Measurements from ENCODE around the gene CYTH4.
A peak's percentile ranks its signal among the peaks of the same experiment; 100 is the strongest.
"Not testable (repeated sequence)": the region's sequence is repeated elsewhere in the genome, so short reads cannot be mapped to it uniquely, and the experiment has no call there.

The CYTH4 gene

DNA sequence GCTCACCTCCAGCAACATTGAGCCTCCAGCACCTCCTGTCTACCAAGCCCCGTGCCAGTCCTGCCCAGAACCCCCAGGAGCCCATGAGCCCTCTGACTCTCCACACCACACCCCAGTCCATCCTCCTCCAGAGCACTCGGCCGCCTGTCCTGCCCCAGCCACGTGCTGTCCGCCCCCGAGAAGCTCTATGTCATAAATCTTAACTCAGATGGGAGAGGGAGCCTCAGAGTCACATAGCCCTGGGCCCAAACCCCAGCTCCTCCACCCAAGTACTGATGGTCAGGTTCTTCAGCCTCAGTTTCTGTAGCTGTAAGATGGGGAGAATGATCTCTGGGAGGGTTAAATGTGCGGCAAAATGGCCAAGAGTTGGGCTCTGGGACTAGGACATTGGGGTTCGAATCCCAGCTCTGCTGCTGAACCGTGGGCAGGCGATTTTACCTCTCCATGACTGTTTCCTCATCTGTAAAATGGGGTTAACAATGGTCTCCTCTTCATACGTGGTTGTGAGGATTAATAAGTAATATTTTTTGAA lies 27.8 kb downstream of the CYTH4 start:
- DNase-seq (ENCODE audit: low read depth) = no peak

DNA sequence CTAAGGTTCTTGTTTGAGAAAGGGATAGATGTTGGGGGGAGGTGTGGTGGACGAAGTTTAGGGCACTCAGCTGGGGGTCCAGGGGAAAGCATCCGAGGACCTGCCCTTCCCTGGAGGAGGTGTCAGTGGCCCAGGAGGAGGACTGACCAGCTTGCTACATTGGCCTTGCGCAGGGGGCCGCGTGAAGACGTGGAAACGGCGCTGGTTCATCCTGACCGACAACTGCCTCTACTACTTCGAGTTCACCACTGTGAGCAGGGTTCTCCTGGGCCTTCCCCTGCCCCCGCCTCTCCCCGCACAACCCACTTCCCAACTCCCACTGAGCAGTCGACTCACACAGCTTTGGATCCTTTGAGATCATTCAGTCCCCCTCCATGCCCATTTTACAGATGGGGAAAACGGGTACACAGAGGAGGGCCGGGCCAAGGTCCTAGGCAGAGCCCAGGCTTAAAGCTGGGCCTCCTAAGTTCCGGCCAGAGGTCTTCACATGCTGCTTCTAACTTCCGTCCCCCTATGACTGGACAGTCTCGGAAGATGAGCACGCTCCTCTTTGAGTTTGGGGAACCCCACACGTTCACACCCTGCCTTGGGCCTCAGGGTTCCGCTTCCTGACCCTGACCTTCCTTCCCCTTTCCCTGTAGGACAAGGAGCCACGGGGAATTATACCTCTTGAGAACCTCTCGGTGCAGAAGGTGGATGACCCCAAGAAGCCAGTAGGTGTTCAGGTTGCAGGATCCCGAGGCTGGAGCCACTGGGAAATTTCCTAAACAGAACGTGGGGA lies 28.7 kb downstream of the CYTH4 start:
- no peak for DNase-seq (ENCODE audit: low read depth)

GRCh38 chr22:37311761-37312312 lies 29.5 kb downstream of the CYTH4 start:
- no peak for DNase-seq (ENCODE audit: low read depth)

- no peak for DNase-seq (ENCODE audit: low read depth)
Measured at GRCh38 chr22:37312549-37313183, 30.4 kb downstream of the CYTH4 start.

GRCh38 chr22:37313376-37314314 lies 31.3 kb downstream of the CYTH4 start:
- no peak for DNase-seq (ENCODE audit: low read depth)

DNA sequence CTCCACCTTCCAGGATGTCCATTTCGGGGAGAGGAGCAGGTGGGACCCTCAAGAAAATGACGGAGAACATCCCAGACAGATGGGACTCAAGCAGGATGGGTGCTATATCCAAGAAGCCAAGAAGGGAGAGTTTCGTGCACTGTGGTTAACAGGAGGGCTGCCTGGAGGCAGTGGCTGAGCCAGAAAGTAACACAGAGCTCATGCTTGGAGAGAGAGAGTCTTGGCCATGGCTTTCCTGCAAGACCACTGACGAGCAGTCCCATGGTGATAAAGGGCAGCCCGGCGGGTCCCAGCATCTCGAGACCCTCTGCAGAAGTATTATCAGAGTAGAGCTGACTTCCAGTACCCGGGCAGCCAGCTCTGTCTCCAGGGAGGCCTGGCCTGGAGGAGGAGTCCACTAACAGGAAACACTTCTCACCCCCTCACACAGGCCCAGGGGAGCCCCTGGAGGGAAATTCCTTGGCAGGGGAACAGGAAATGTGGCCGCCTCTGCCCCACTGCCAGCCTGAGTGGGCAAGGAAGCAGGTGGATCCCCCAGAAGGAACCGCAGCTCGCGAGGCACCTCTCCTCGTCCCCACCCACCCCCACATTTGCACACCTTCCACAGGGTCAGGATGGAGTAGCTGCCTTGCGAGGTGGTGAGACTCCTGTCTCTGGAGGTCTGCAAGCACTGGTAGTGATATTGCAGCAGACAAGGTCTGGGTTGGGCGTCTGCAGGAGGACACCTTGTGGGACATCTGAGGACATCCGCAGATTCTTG lies 32.2 kb downstream of the CYTH4 start:
- no peak for DNase-seq (ENCODE audit: low read depth)

- no peak for DNase-seq (ENCODE audit: low read depth)
Measured at GRCh38 chr22:37316405-37316804, 34.1 kb downstream of the CYTH4 start.

- DNase-seq (ENCODE audit: low read depth) = no peak
Measured at GRCh38 chr22:37316875-37317371, 34.6 kb downstream of the CYTH4 start.

DNA sequence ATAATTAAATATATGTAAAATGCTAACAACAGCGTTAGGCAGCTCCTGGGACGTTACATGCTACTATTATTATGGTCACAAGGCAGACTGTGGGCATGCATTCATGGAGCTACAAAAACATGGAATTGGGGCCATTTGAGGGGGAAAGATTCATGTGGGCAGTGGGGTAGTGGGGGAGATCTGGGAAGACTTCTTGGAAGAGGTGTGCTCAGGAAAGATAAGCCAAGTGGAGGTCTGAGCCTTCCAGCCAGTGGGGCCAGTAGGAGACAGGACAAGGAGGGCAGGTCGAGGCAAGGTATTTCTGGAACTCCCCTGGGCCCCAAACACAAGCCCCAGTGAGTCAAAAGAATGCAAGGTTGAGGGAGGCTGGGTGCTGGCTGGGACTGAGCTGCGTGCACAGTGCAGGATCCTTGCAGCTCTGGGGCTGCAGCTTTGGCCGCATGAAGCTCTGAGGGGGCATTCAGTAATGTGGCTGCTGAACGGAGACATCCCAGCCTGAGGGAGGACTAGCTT lies 35.4 kb downstream of the CYTH4 start:
- DNase-seq (ENCODE audit: low read depth) = no peak

GRCh38 chr22:37318364-37319109 lies 36.2 kb downstream of the CYTH4 start:
- DNase-seq (ENCODE audit: low read depth) = no peak

- DNase-seq (ENCODE audit: low read depth) = no peak
Measured at GRCh38 chr22:37319469-37319868, 37.2 kb downstream of the CYTH4 start.

GRCh38 chr22:37320726-37321677 lies 38.7 kb downstream of the CYTH4 start:
- DNase-seq (ENCODE audit: low read depth) = no peak

DNA sequence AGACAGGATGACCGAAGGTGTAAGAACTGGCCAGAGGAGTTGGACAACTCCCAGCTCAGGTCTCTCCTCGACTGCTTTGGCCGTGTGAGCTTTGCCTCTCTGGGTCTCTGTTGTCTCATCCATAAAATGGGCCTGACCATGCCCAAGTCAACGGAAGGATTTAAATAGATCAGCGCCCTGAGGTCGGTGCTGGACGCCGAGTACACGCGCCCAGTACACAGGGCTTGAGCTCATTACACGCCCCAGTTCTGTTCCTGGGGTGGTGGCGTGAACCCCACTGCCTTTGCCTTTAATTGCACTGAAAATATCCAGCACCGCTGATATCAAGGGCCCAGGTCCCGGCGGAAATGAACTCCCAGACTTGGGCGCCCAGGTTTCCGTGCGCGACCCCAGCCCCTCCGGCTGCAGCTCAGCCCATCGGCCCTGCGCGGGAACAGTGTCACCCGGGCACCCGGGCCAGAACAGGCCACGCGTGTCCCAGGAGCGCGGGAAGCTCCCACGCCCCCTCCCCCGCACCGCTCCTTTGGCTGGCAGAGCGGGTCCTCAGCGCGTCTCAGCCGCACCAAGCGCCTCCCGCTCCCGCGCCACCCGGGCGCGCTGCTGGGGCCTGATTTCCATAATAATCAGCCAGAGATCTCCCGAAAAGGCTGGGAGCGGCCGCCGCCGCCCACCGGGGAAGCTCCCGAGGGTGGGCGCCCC lies 42.2 kb downstream of the CYTH4 start:
- DNase-seq (ENCODE audit: low read depth) = no peak

- DNase-seq (ENCODE audit: low read depth) = no peak
Measured at GRCh38 chr22:37325039-37325395, 42.7 kb downstream of the CYTH4 start.

- no peak for DNase-seq (ENCODE audit: low read depth)
Measured at GRCh38 chr22:37326726-37327125, 44.4 kb downstream of the CYTH4 start.

- DNase-seq (ENCODE audit: low read depth) = peak; percentile 82
Measured at GRCh38 chr22:37328017-37328416, 45.7 kb downstream of the CYTH4 start.

GRCh38 chr22:37328538-37329237 lies 46.4 kb downstream of the CYTH4 start:
- not testable (repeated sequence) for DNase-seq (ENCODE audit: low read depth)

Measured in HS-5 (cell line).